ENCODE data around the gene RXFP4. TPM values are rescaled to one million over a fixed set of nuclear protein-coding genes. Genes with fewer than 3 reads are reported as not detected.

RXFP4 gene
- total RNA-seq, 1 experiment from 2014 or later = not detected

DNA sequence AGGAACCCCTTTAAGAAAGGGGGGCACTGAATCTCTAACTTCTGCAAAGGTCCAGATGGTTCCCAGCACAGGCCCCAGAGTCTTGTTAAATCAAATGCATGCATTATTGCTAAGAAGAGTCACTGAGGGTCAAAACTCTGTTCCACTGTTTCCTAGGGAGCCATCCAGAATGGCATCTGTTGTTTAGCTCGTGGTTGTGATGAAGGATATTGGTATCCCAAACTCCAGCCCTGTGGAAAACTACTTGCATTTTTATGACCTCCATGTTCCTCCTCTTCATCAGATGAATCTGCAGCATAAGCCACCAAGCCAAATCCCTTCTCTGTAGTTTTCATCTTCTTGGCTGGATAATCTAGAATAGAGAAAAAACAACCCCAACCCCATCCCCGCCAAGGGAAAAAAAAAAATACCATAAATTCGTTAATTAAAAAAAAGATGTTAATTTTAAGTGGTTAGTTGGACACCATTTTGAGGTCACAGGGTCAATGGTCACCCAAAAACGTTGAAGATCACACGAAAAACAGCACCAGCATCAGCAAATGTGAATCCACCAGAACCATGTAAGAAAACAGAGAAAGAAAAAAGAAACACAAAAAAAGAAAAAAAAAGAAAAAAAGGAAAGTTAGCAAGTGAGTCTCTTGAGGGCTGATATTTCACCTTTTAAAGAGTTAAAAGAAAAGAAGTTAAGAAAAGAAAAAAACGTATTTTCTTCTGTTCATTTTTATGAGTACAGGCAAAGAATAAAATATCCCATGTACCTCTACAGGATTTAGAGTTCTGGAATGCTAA, 27.3 kb upstream of the RXFP4 start:
- H3K56ac ChIP-seq (ENCODE audit: insufficient read length, low read depth, low read length) = no peak overlapping the region
- no peak overlapping the region for H3K18ac ChIP-seq (ENCODE audit: insufficient read length, low read depth, low read length)
- H3K27me3 Mint-ChIP-seq (ENCODE audit: low read depth) = no peaks in the 10 kb centered on the region
- H2BK20ac ChIP-seq (ENCODE audit: low read depth, low read length, poor library complexity, severe bottlenecking) = no peak overlapping the region
- no peak overlapping the region for H2BK15ac ChIP-seq (ENCODE audit: low read depth, low read length)
- H4K20me1 ChIP-seq (ENCODE audit: control insufficient read depth, insufficient read depth, insufficient read length) = no peaks in the 10 kb centered on the region
- DNase-seq = no peak
- no peak overlapping the region for H3K9ac ChIP-seq (ENCODE audit: extremely low read depth, insufficient read length, low read length)
- no peaks in the 10 kb centered on the region for H3K9me3 Mint-ChIP-seq
- H3K4me2 ChIP-seq (ENCODE audit: insufficient read depth, insufficient read length, low read length) = no peak overlapping the region
- H3K4me3 Mint-ChIP-seq = no peak overlapping the region
- peak overlapping the region in 1 of 3 experiments; percentile 57; a peak in 2 of 7 replicates for H3K27ac Mint-ChIP-seq
- no peak overlapping the region for H2BK5ac ChIP-seq (ENCODE audit: insufficient read length, low read length)
- no peaks in the 10 kb centered on the region; the same call in 1 of the 2 replicates for H3K27me3 ChIP-seq (ENCODE audit: insufficient read depth, low read length)
- no peak overlapping the region for H4K91ac ChIP-seq (ENCODE audit: insufficient read length, low read depth, low read length)
- H3K36me3 Mint-ChIP-seq (ENCODE audit: insufficient read depth in 1 of 3, low read depth in 3 of 3) = peaks cover 34 to 79% (median 75%) of the 10 kb centered on the region in 3 experiments; a peak in 6 of 7 replicates
- H3K4me1 Mint-ChIP-seq = peaks cover 17% of the 10 kb centered on the region in 2 experiments
- no peak overlapping the region for H4K8ac ChIP-seq (replicated peaks; ENCODE audit: insufficient read length, low read depth, low read length)
- WGBS (ENCODE audit: extremely low coverage, insufficient read length, low lambda C conversion rate) = no CpG with 5 or more reads among the region's 6 CpGs
- no peaks in the 10 kb centered on the region for H3K79me2 ChIP-seq (ENCODE audit: insufficient read depth, low read length)
- TF ChIP-seq CTCF (conservative IDR thresholded peaks at IDR 0.05) = no peak
- no peak overlapping the region for H2BK12ac ChIP-seq (ENCODE audit: insufficient read length, low read depth, low read length)
- no peak overlapping the region for H2BK120ac ChIP-seq (ENCODE audit: low read depth, low read length, poor library complexity, severe bottlenecking)
- peaks cover 6% of the 10 kb centered on the region for H3K23me2 ChIP-seq (ENCODE audit: insufficient read length, low read depth, low read length, poor library complexity, severe bottlenecking)
- H3K79me1 ChIP-seq (ENCODE audit: insufficient read depth, low read depth, low read length, poor library complexity, severe bottlenecking) = no peaks in the 10 kb centered on the region
- H2AK5ac ChIP-seq (ENCODE audit: insufficient read length, low read length) = no peak overlapping the region
- H3K4ac ChIP-seq (ENCODE audit: low read depth, low read length) = no peak overlapping the region
- H3K4me1 ChIP-seq (ENCODE audit: insufficient read depth, low read length) = no peaks in the 10 kb centered on the region
- H2AFZ ChIP-seq (ENCODE audit: low read length) = no peak overlapping the region
- H3K27ac ChIP-seq (ENCODE audit: insufficient read length, low read depth, low read length) = no peak overlapping the region
- no peak overlapping the region for H3T11ph ChIP-seq (ENCODE audit: low read length)
- no peaks in the 10 kb centered on the region for H3K9me3 ChIP-seq (ENCODE audit: control insufficient read depth, low read depth, low read length)
- no peak overlapping the region for H4K5ac ChIP-seq (ENCODE audit: insufficient read length, low read depth, low read length)
- no peak overlapping the region for H3K23ac ChIP-seq (ENCODE audit: insufficient read length, low read depth, low read length)
- no peak overlapping the region for H3K14ac ChIP-seq (ENCODE audit: insufficient read depth, low read length)
